Right lobe of liver (tissue), 6 donors: Measurements from ENCODE around the gene TMEM178A. TPM values are rescaled to one million over a fixed set of nuclear protein-coding genes. Genes with fewer than 3 reads are reported as not detected.

Experiments used
- ATAC-seq, 4 donors: fragments of 200-7000 bp; cut with Tn5 transposase; one replicate each; pipeline ENCODE4 v1.9.1; 2020; ENCODE audit warnings: mild to moderate bottlenecking in 4 of 4, moderate library complexity in 4 of 4
- DNase-seq, 3 donors: peaks; one replicate each; pipeline ENCODE4 v3.0.0-alpha.2; 2020
- H3K27ac ChIP-seq, 3 donors: fragments of 200-600 bp; one replicate each; pipeline ENCODE4 v1.8.0; 2022
- H3K27me3 ChIP-seq, 2 donors: fragments of 200-600 bp; one replicate each; pipeline ENCODE4 v1.8.0; 2022
- H3K36me3 ChIP-seq, 4 donors: fragments of 200-600 bp; sonication (generic) in 1 of 4; one replicate each; pipeline versions ENCODE4 v1.5.1 to v1.8.0; 2017 to 2022; ENCODE audit warnings: control low read depth in 1 of 4
- H3K4me1 ChIP-seq, 4 donors: fragments of 200-600 bp; sonication (generic) in 1 of 4; one replicate each; pipeline versions ENCODE4 v1.5.1 to v1.8.0; 2017 to 2022; ENCODE audit warnings: control low read depth in 1 of 4
- H3K4me3 ChIP-seq, 3 donors: fragments of 200-600 bp; one replicate each; pipeline ENCODE4 v1.8.0; 2022
- H3K9me3 ChIP-seq, 4 donors: fragments of 200-600 bp; sonication (generic) in 1 of 4; one replicate each; pipeline versions ENCODE4 v1.5.1 to v1.8.0; 2017 to 2022; ENCODE audit warnings: control low read depth in 1 of 4
- POLR2A ChIP-seq: fragments of 450-650 bp; IDR thresholded peaks from one replicate; pipeline ENCODE4 v1.6.1; 2017; ENCODE audit warnings: antibody characterized with exemption, mild to moderate bottlenecking
- WGBS: methylation state at CpG from one replicate; pipeline ENCODE4 v1.1.6; 2018; ENCODE audit warnings: low coverage, low lambda C conversion rate; ENCODE audit not compliant: insufficient coverage; ENCODE audit errors: missing lambda C conversion rate; 5-methylcytosine and 5-hydroxymethylcytosine counted together
- intact Hi-C, 2 donors: fragments of 100-400 bp; cut with DNase I; formaldehyde crosslinking; loops; one replicate each; pipeline versions ENCODE4 v1.11.2 to v1.14.1; 2022
- total RNA-seq, 6 experiments: library from RNA; depleted of rRNA in 2 of 6; stranded (reverse); fragments of >200 nt in 2 of 6; fragmentation: NEBNext Ultra II Directional in 3 of 6; extraction: Animal tissue kit (Norgen Biotek cat#: 25700) in 3 of 6; gene quantifications; one replicate each; pipeline versions ENCODE4 v1.1.0 to v1.2.4, GENCODE V29; 2016 to 2023
- TF ChIP-seq, protein P1 (sequence below), 4 donors: fragments of 200-600 bp in 3 of 4; fragments of 450-650 bp in 1 of 4; IDR thresholded peaks; one replicate each; pipeline versions ENCODE4 v1.5.1 to v1.8.0; 2016 to 2022; ENCODE audit warnings: antibody characterized with exemption in 4 of 4, mild to moderate bottlenecking in 2 of 4
- donor health status: DM: no; HTN: yes; CAD: no.
- donor health status: DM: no; HTN: no; CAD: no.
- donor health status: DM: no; HTN: no; CAD: no.
- donor health status: DM: no; HTN: yes; CAD: no.
- donor health status: DM: no; HTN: yes; CAD: no.

Gene TMEM178A
- total RNA-seq, 6 experiments from 2014 or later = 0.25 to 1.7 (median 1.4) TPM; not detected in 1

GRCh38 chr2:39641635-39642034 is 24.1 kb upstream of the TMEM178A start:
- peaks cover 0 to 14% (median 0%) of the 10 kb centered on the region in 4 donors for H3K4me1 ChIP-seq
- DNase-seq (no peak), ATAC-seq (no peak)
- intact Hi-C loops = no loop called here
- no peak overlapping the region for H3K4me3 ChIP-seq
- TF ChIP-seq, protein P1, sequence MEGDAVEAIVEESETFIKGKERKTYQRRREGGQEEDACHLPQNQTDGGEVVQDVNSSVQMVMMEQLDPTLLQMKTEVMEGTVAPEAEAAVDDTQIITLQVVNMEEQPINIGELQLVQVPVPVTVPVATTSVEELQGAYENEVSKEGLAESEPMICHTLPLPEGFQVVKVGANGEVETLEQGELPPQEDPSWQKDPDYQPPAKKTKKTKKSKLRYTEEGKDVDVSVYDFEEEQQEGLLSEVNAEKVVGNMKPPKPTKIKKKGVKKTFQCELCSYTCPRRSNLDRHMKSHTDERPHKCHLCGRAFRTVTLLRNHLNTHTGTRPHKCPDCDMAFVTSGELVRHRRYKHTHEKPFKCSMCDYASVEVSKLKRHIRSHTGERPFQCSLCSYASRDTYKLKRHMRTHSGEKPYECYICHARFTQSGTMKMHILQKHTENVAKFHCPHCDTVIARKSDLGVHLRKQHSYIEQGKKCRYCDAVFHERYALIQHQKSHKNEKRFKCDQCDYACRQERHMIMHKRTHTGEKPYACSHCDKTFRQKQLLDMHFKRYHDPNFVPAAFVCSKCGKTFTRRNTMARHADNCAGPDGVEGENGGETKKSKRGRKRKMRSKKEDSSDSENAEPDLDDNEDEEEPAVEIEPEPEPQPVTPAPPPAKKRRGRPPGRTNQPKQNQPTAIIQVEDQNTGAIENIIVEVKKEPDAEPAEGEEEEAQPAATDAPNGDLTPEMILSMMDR (IDR thresholded peaks at IDR 0.05) = no peak
- no peak for TF ChIP-seq POLR2A
- no peaks in the 10 kb centered on the region for H3K36me3 ChIP-seq
- no peak overlapping the region for H3K27ac ChIP-seq
- WGBS = 90% methylated on average over 1 of the region's 1 CpG
- no peaks in the 10 kb centered on the region for H3K27me3 ChIP-seq
- H3K9me3 ChIP-seq = no peaks in the 10 kb centered on the region

DNA sequence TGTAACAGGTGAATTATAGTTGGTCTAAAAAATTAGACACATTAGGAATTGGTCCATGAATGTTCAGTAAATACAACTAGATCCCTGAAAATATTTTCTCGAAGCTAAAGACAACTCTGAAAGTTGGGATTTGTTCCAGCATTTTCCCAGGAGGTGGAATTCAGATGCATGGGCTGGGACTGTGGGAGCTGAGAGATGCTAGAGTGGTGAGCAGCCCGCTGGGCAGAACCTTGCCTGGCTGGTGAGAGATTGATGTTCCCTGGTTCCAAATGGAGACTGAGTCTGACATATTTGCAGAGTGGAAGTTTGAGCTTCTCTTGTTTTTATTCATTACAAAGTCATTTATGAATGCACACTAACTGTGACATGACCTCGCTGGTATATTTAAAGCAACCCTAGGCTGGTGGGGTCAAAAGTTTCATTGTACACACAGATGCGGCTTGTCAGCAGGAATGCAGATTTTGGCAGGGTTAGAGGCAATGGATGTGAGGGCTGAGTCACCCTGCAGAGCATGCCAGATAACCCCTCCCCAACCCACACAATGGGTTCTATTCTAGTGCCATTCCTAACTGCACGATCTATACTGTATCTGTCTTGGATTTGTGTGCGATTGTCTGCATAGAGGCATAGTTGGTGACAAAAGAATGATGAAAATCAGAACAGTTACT is 23.5 kb upstream of the TMEM178A start:
- Histone ChIP-seq H3K27me3 (no peaks in the 10 kb centered on the region), H3K9me3 (no peaks in the 10 kb centered on the region), H3K4me3 (no peak overlapping the region), H3K36me3 (no peaks in the 10 kb centered on the region), H3K27ac (no peak overlapping the region), H3K4me1 (peaks cover 0 to 14% (median 0%) of the 10 kb centered on the region in 4 donors)
- DNase-seq = peak in 1 of 3 donors; percentile 37
- ATAC-seq = peak in 3 of 4 donors; percentile 29 to 85 (median 55)
- intact Hi-C loops = no loop called here
- TF ChIP-seq, protein P1 (IDR thresholded peaks at IDR 0.05) = no peak
- no peak for TF ChIP-seq POLR2A
- WGBS = 40% methylated on average over 6 of the region's 6 CpGs

GRCh38 chr2:39645826-39646225 is 19.9 kb upstream of the TMEM178A start:
- no peak for ATAC-seq

GRCh38 chr2:39646267-39646666 is 19.4 kb upstream of the TMEM178A start:
- DNase-seq = no peak
- peak; percentile 70 to 90 (median 80) for ATAC-seq
- intact Hi-C loops = no loop called here
- H3K9me3 ChIP-seq = no peaks in the 10 kb centered on the region
- TF ChIP-seq POLR2A = no peak
- TF ChIP-seq, protein P1 (IDR thresholded peaks at IDR 0.05) = no peak
- no peak overlapping the region for H3K4me3 ChIP-seq
- H3K36me3 ChIP-seq = no peaks in the 10 kb centered on the region
- H3K4me1 ChIP-seq = peaks cover 0 to 7% (median 0%) of the 10 kb centered on the region in 4 donors
- no CpG with 5 or more reads among the region's 1 CpG for WGBS
- no peak overlapping the region for H3K27ac ChIP-seq
- H3K27me3 ChIP-seq = no peaks in the 10 kb centered on the region

More at GRCh38 chr2:39645826-39646225, 19.9 kb upstream of the TMEM178A start:
- Histone ChIP-seq H3K27me3 (no peaks in the 10 kb centered on the region), H3K36me3 (no peaks in the 10 kb centered on the region), H3K9me3 (no peaks in the 10 kb centered on the region), H3K4me3 (no peak overlapping the region), H3K27ac (no peak overlapping the region), H3K4me1 (peaks cover 0 to 7% (median 0%) of the 10 kb centered on the region in 4 donors)
- 86% methylated on average over 2 of the region's 2 CpGs for WGBS
- DNase-seq = no peak
- no peak for TF ChIP-seq POLR2A
- TF ChIP-seq, protein P1 (IDR thresholded peaks at IDR 0.05) = no peak
- intact Hi-C loops = no loop called here
